Body of pancreas (tissue), 4 donors: ENCODE data around the gene DYSF. TPM values are rescaled to one million over a fixed set of nuclear protein-coding genes. Genes with fewer than 3 reads are reported as not detected.
A peak's percentile ranks its signal among the peaks of the same experiment; 100 is the strongest.

Source experiments
- ATAC-seq: fragments of 150-250 bp; one replicate; pipeline ENCODE4 v1.9.1; 2016
- DNase-seq, 4 donors: peaks; one replicate each; pipeline ENCODE4 v3.0.0-alpha.2; 2019
- H3K27ac ChIP-seq, 4 donors: fragments of 200-600 bp; sonication (generic); 1 replicate in 3 of 4; 2 replicates in 1 of 4; pipeline versions ENCODE4 v1.5.1 to v1.6.1; 2016 to 2019; ENCODE audit warnings: mild to moderate bottlenecking in 1 of 4, mixed read lengths in 1 of 4, moderate library complexity in 1 of 4
- H3K27me3 ChIP-seq, 2 donors: fragments of 200-600 bp; sonication (generic); one replicate each; pipeline ENCODE4 v1.6.0; 2016; ENCODE audit warnings: mild to moderate bottlenecking in 1 of 2
- H3K36me3 ChIP-seq, 2 donors: fragments of 200-600 bp; sonication (generic); replicated peaks in 1 of 2; 2 replicates each; pipeline ENCODE4 v1.5.1; 2016; ENCODE audit warnings: low read depth in 2 of 2; ENCODE audit not compliant: insufficient read depth in 1 of 2
- H3K4me1 ChIP-seq: fragments of 200-600 bp; sonication (generic); one replicate; pipeline ENCODE4 v1.6.0; 2016
- H3K4me3 ChIP-seq, 2 donors: fragments of 200-600 bp; sonication (generic); 1 replicate in 1 of 2; 2 replicates in 1 of 2; pipeline ENCODE4 v1.5.1; 2016 to 2019
- H3K9me3 ChIP-seq, 3 donors: fragments of 200-600 bp; sonication (generic); 1 replicate in 2 of 3; 2 replicates in 1 of 3; pipeline ENCODE4 v1.5.1; 2016
- POLR2A ChIP-seq, 3 donors: fragments of 450-650 bp; IDR thresholded peaks; one replicate each; pipeline ENCODE4 v1.6.1; 2016; ENCODE audit warnings: antibody characterized with exemption in 3 of 3, mild to moderate bottlenecking in 2 of 3
- WGBS, 2 donors: methylation state at CpG; one replicate each; pipeline ENCODE4 v1.1.5; 2017; 5-methylcytosine and 5-hydroxymethylcytosine counted together
- intact Hi-C: fragments of 100-400 bp; cut with DNase I; formaldehyde crosslinking; loops from one replicate; pipeline ENCODE4 v1.15.1; 2023
- total RNA-seq, 2 donors: library from RNA; depleted of rRNA; stranded (reverse); fragments of >200 nt; gene quantifications; one replicate each; pipeline ENCODE4 v1.1.0, GENCODE V29; 2016
- TF ChIP-seq, protein P1 (sequence below), 7 experiments: fragments of 450-650 bp in 4 of 7; fragments of 200-600 bp in 3 of 7; sonication (generic) in 3 of 7; IDR thresholded peaks; one replicate each; pipeline ENCODE4 v1.5.1; 2016 to 2019; ENCODE audit warnings: antibody characterized with exemption in 7 of 7

Gene DYSF
- total RNA-seq, 2 donors from 2014 or later, result 3.1 to 10.9 TPM

DNA sequence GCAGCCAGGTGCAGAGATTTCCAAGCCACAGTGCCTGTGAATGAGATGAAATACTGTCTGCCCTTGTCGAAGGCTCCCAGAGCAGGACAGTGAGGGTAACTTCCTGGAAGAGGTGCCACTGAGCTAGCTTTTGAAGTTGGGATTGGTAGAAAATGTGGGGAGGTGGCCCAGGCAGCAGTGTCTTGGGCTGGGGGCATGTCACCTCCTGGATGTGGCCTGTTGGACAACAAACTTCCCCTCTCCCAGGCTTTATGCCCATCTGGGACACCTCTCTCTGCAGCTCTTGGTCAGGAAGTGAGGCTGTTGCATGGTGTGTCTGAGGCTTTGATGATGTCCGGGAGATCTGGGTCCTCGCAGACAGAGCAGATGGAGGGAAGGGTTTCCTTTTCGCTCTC is 151.4 kb downstream of the DYSF start:
- Histone ChIP-seq H3K4me3 (no peak overlapping the region), H3K27ac (no peak overlapping the region), H3K36me3 (no peaks in the 10 kb centered on the region), H3K27me3 (no peaks in the 10 kb centered on the region), H3K9me3 (no peaks in the 10 kb centered on the region), H3K4me1 (no peaks in the 10 kb centered on the region)
- DNase-seq (peak in 1 of 4 donors; percentile 5), ATAC-seq (no peak)
- intact Hi-C loops, result no loop called here
- 43 to 70% methylated on average over 3 to 4 of the region's 4 CpGs for WGBS, 2 donors
- TF ChIP-seq, protein P1, sequence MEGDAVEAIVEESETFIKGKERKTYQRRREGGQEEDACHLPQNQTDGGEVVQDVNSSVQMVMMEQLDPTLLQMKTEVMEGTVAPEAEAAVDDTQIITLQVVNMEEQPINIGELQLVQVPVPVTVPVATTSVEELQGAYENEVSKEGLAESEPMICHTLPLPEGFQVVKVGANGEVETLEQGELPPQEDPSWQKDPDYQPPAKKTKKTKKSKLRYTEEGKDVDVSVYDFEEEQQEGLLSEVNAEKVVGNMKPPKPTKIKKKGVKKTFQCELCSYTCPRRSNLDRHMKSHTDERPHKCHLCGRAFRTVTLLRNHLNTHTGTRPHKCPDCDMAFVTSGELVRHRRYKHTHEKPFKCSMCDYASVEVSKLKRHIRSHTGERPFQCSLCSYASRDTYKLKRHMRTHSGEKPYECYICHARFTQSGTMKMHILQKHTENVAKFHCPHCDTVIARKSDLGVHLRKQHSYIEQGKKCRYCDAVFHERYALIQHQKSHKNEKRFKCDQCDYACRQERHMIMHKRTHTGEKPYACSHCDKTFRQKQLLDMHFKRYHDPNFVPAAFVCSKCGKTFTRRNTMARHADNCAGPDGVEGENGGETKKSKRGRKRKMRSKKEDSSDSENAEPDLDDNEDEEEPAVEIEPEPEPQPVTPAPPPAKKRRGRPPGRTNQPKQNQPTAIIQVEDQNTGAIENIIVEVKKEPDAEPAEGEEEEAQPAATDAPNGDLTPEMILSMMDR (IDR thresholded peaks at IDR 0.05), result no peak
- TF ChIP-seq POLR2A (IDR thresholded peaks at IDR 0.05), result no peak

GRCh38 chr2:71605173-71605641 is 151.8 kb downstream of the DYSF start:
- H3K27me3 ChIP-seq, result no peaks in the 10 kb centered on the region
- H3K36me3 ChIP-seq, result no peaks in the 10 kb centered on the region
- no peaks in the 10 kb centered on the region for H3K9me3 ChIP-seq
- ATAC-seq, result peak; percentile 7
- 48 to 57% methylated on average over 9 of the region's 9 CpGs for WGBS, 2 donors
- H3K4me3 ChIP-seq, result no peak overlapping the region
- TF ChIP-seq, protein P1 (IDR thresholded peaks at IDR 0.05), result no peak
- no peak for TF ChIP-seq POLR2A (IDR thresholded peaks at IDR 0.05)
- H3K4me1 ChIP-seq, result no peaks in the 10 kb centered on the region
- H3K27ac ChIP-seq, result no peak overlapping the region
- intact Hi-C loops, result no loop called here
- DNase-seq, result peak in 1 of 4 donors; percentile 2

DNA sequence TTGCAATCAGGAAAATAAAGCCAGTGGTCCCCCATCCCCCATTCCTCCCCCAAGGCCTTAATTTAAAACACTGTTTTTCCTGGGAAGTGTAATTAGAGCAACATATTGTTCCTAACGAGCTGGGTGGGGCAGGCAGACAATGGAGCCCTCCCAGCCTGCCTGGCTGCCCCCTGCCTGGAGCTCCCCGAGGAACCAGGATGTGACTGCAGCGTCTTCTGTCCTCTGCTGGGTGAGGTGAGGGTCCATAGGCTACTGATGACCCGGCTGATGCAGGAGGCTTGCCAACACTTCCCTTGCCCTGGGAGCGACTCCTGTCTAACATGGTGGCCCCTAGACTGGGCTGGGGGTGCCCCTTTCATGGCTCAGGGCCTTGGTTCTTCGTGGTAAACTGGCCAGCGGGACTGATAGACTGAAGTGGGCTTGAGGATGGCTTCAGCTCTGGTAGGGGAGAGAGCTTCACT is 152.4 kb downstream of the DYSF start:
- TF ChIP-seq, protein P1 (IDR thresholded peaks at IDR 0.05), result no peak
- TF ChIP-seq POLR2A (IDR thresholded peaks at IDR 0.05), result no peak
- ATAC-seq (no peak), DNase-seq (peak in 2 of 4 donors; percentile 4 to 10)
- WGBS, 2 donors, result 0 to 61% methylated on average over 1 to 7 of the region's 7 CpGs
- intact Hi-C loops, result no loop called here
- no peaks in the 10 kb centered on the region for H3K4me1 ChIP-seq
- no peak overlapping the region for H3K4me3 ChIP-seq
- no peaks in the 10 kb centered on the region for H3K36me3 ChIP-seq
- H3K27ac ChIP-seq, result no peak overlapping the region
- no peaks in the 10 kb centered on the region for H3K27me3 ChIP-seq
- no peaks in the 10 kb centered on the region for H3K9me3 ChIP-seq

- Histone ChIP-seq H3K27me3 (no peaks in the 10 kb centered on the region), H3K4me1 (no peaks in the 10 kb centered on the region), H3K9me3 (no peaks in the 10 kb centered on the region), H3K4me3 (no peak overlapping the region), H3K27ac (no peak overlapping the region), H3K36me3 (no peaks in the 10 kb centered on the region)
- TF ChIP-seq POLR2A (IDR thresholded peaks at IDR 0.05), result no peak
- TF ChIP-seq, protein P1 (IDR thresholded peaks at IDR 0.05), result no peak
- intact Hi-C loops, result no loop called here
- DNase-seq (peak in 1 of 4 donors; percentile 5), ATAC-seq (no peak)
- WGBS, 2 donors, result 54 to 65% methylated on average over 3 of the region's 3 CpGs
These were observed 152.9 kb downstream of the DYSF start for GRCh38 chr2:71606244-71606643.
